ENCODE data around the gene ANKRD40.
A peak's percentile ranks its signal among the peaks of the same experiment; 100 is the strongest.

ANKRD40 gene

GRCh38 chr17:50696365-50696879 lies 11.3 kb downstream of the ANKRD40 start:
- H3K4me3 ChIP-seq (ENCODE audit: low read length) = no peak overlapping the region
- TF ChIP-seq CTCF (IDR thresholded peaks at IDR 0.05; ENCODE audit: insufficient read depth, low read depth, low read length, missing control alignments) = no peak
- DNase-seq (ENCODE audit: low read depth) = no peak

GRCh38 chr17:50693036-50693682 lies 14.6 kb downstream of the ANKRD40 start:
- DNase-seq (ENCODE audit: low read depth) = peak; percentile 29
- no peak overlapping the region for H3K4me3 ChIP-seq (ENCODE audit: low read length)
- TF ChIP-seq CTCF (IDR thresholded peaks at IDR 0.05; ENCODE audit: insufficient read depth, low read depth, low read length, missing control alignments) = no peak

- no peak overlapping the region for H3K4me3 ChIP-seq (ENCODE audit: low read length)
- no peak for TF ChIP-seq CTCF (IDR thresholded peaks at IDR 0.05; ENCODE audit: insufficient read depth, low read depth, low read length, missing control alignments)
- DNase-seq (ENCODE audit: low read depth) = no peak
Observed at GRCh38 chr17:50692448-50693035, 15.2 kb downstream of the ANKRD40 start.

- DNase-seq (ENCODE audit: low read depth) = no peak
- no peak overlapping the region for H3K4me3 ChIP-seq (ENCODE audit: low read length)
- no peak for TF ChIP-seq CTCF (IDR thresholded peaks at IDR 0.05; ENCODE audit: insufficient read depth, low read depth, low read length, missing control alignments)
Observed at GRCh38 chr17:50691550-50692447, 15.9 kb downstream of the ANKRD40 start.

- TF ChIP-seq CTCF (IDR thresholded peaks at IDR 0.05; ENCODE audit: insufficient read depth, low read depth, low read length, missing control alignments) = no peak
- no peak overlapping the region for H3K4me3 ChIP-seq (ENCODE audit: low read length)
- no peak for DNase-seq (ENCODE audit: low read depth)
Observed at GRCh38 chr17:50690887-50691549, 16.7 kb downstream of the ANKRD40 start.

- peak; percentile 53 for DNase-seq (ENCODE audit: low read depth)
- no peak for TF ChIP-seq CTCF (IDR thresholded peaks at IDR 0.05; ENCODE audit: insufficient read depth, low read depth, low read length, missing control alignments)
- no peak overlapping the region for H3K4me3 ChIP-seq (ENCODE audit: low read length)
Observed at GRCh38 chr17:50689956-50690886, 17.5 kb downstream of the ANKRD40 start.
